22Rv1 (cell line): ENCODE results near the gene YPEL1.

ENCODE experiments used
- CTCF ChIP-seq: fragments of 450-650 bp; IDR thresholded peaks from 2 replicates; pipeline ENCODE4 v1.5.1; 2017; ENCODE audit warnings: mild to moderate bottlenecking
- ZFX ChIP-seq: fragments of 450-650 bp; IDR thresholded peaks from 2 replicates; pipeline ENCODE4 v1.6.1; 2017; ENCODE audit warnings: antibody characterized with exemption, borderline replicate concordance

- TF ChIP-seq CTCF (no peak), ZFX (no peak)
Measured at GRCh38 chr22:21779444-21779843, 43.9 kb upstream of the YPEL1 start.
